Trophoblast cell (in vitro differentiated cells and primary cell): Measurements from ENCODE around the gene SMYD3.
A peak's percentile ranks its signal among the peaks of the same experiment; 100 is the strongest.

Experiments
- DNase-seq, 2 donors: peaks; one replicate each; pipeline ENCODE4 v3.0.0-alpha.2; 2016
- H2AFZ ChIP-seq: 2 replicates; pipeline ENCODE4 v1.6.1; 2013; ENCODE audit warnings: low read length, moderate library complexity, mild to moderate bottlenecking; ENCODE audit not compliant: insufficient read depth, poor library complexity
- H2AK5ac ChIP-seq: 2 replicates; pipeline ENCODE4 v1.6.1; 2013; ENCODE audit warnings: mild to moderate bottlenecking, low read length
- H2BK120ac ChIP-seq: 2 replicates; pipeline ENCODE4 v1.6.1; 2013; ENCODE audit warnings: low read length, mild to moderate bottlenecking, moderate library complexity; ENCODE audit not compliant: insufficient read depth, poor library complexity
- H2BK12ac ChIP-seq: 2 replicates; pipeline ENCODE4 v1.6.1; 2013; ENCODE audit warnings: mild to moderate bottlenecking, low read length, moderate library complexity
- H2BK5ac ChIP-seq: 2 replicates; pipeline ENCODE4 v1.6.1; 2013; ENCODE audit warnings: low read length, low read depth, moderate library complexity, mild to moderate bottlenecking; ENCODE audit not compliant: poor library complexity
- H3K14ac ChIP-seq: 2 replicates; pipeline ENCODE4 v1.6.1; 2013; ENCODE audit warnings: mild to moderate bottlenecking, low read length
- H3K18ac ChIP-seq: 2 replicates; pipeline ENCODE4 v1.6.1; 2013; ENCODE audit warnings: mild to moderate bottlenecking, low read length
- H3K23ac ChIP-seq: 2 replicates; pipeline ENCODE4 v1.6.1; 2013; ENCODE audit warnings: low read length
- H3K27ac ChIP-seq: 2 replicates; pipeline ENCODE4 v1.5.1; 2013; ENCODE audit warnings: low read depth, mild to moderate bottlenecking, inconsistent platforms, low read length, moderate library complexity
- H3K27me3 ChIP-seq: 2 replicates; pipeline ENCODE4 v1.6.1; 2013; ENCODE audit warnings: inconsistent platforms, mild to moderate bottlenecking, low read length, moderate library complexity; ENCODE audit not compliant: insufficient read depth
- H3K36me3 ChIP-seq, 2 experiments: 1 replicate in 1 of 2; 2 replicates in 1 of 2; pipeline ENCODE4 v1.6.1; 2013; ENCODE audit warnings: low read length in 2 of 2, mild to moderate bottlenecking in 2 of 2, moderate library complexity in 1 of 2; ENCODE audit not compliant: insufficient read depth in 2 of 2, control insufficient read depth in 1 of 2
- H3K4ac ChIP-seq: 2 replicates; pipeline ENCODE4 v1.6.1; 2013; ENCODE audit warnings: low read depth, mild to moderate bottlenecking, low read length, moderate library complexity
- H3K4me1 ChIP-seq, 2 experiments: 1 replicate in 1 of 2; 2 replicates in 1 of 2; pipeline ENCODE4 v1.6.1; 2013; ENCODE audit warnings: low read length in 2 of 2, mild to moderate bottlenecking in 2 of 2, moderate library complexity in 1 of 2; ENCODE audit not compliant: insufficient read depth in 2 of 2, control insufficient read depth in 1 of 2
- H3K4me2 ChIP-seq: 2 replicates; pipeline ENCODE4 v1.6.1; 2013; ENCODE audit warnings: inconsistent platforms, mild to moderate bottlenecking, low read length, moderate library complexity
- H3K4me3 ChIP-seq: 2 replicates; pipeline ENCODE4 v1.5.1; 2013; ENCODE audit warnings: mild to moderate bottlenecking, low read depth, low read length, inconsistent platforms
- H3K79me1 ChIP-seq: one replicate; pipeline ENCODE4 v1.6.1; 2013; ENCODE audit warnings: low read length
- H3K79me2 ChIP-seq: 2 replicates; pipeline ENCODE4 v1.6.1; 2013; ENCODE audit warnings: low read length, mild to moderate bottlenecking; ENCODE audit not compliant: control insufficient read depth, insufficient read depth, poor library complexity
- H3K9ac ChIP-seq: 2 replicates; pipeline ENCODE4 v1.6.1; 2013; ENCODE audit warnings: mild to moderate bottlenecking, low read length
- H3K9me3 ChIP-seq: 2 replicates; pipeline ENCODE4 v1.6.1; 2013; ENCODE audit warnings: low read depth, mild to moderate bottlenecking, control low read depth, inconsistent platforms, low read length; ENCODE audit not compliant: insufficient read depth
- H4K12ac ChIP-seq: 2 replicates; pipeline ENCODE4 v1.6.1; 2013; ENCODE audit warnings: low read depth, mild to moderate bottlenecking, low read length, moderate library complexity
- H4K8ac ChIP-seq: 2 replicates; pipeline ENCODE4 v1.6.1; 2013; ENCODE audit warnings: low read depth, mild to moderate bottlenecking, low read length, moderate library complexity
- H4K91ac ChIP-seq: one replicate; pipeline ENCODE4 v1.6.1; 2013; ENCODE audit warnings: low read depth, mild to moderate bottlenecking, low read length, moderate library complexity
- WGBS: extraction: QIAGEN DNeasy Blood & Tissue Kit; methylation state at CpG from one replicate; pipeline ENCODE4 v1.1.7; 2013; ENCODE audit warnings: missing lambda C conversion rate; ENCODE audit not compliant: insufficient read length, insufficient coverage; ENCODE audit errors: extremely low coverage; 5-methylcytosine and 5-hydroxymethylcytosine counted together

SMYD3 gene

GRCh38 chr1:246270236-246270635 is 236.8 kb downstream of the SMYD3 start:
- Histone ChIP-seq H2BK5ac (no peak overlapping the region), H2BK12ac (no peak overlapping the region), H4K12ac (no peak overlapping the region), H3K27ac (no peak overlapping the region), H3K4me3 (no peak overlapping the region), H3K79me1 (peaks cover 15% of the 10 kb centered on the region), H3K9ac (no peak overlapping the region), H2BK120ac (no peak overlapping the region), H3K4me2 (no peak overlapping the region), H2AFZ (no peak overlapping the region), H3K27me3 (no peaks in the 10 kb centered on the region), H3K9me3 (no peaks in the 10 kb centered on the region), H3K23ac (no peak overlapping the region), H3K14ac (no peak overlapping the region), H3K4ac (no peak overlapping the region), H3K4me1 (peaks cover 0 to 6% of the 10 kb centered on the region in 2 experiments), H3K79me2 (no peaks in the 10 kb centered on the region), H2AK5ac (no peak overlapping the region), H4K91ac (no peak overlapping the region), H4K8ac (no peak overlapping the region), H3K36me3 (peaks cover 0 to 4% of the 10 kb centered on the region in 2 experiments), H3K18ac (no peak overlapping the region)
- DNase-seq = no peak

GRCh38 chr1:246269466-246269865 is 237.6 kb downstream of the SMYD3 start:
- no CpG with 5 or more reads among the region's 7 CpGs for WGBS

GRCh38 chr1:246267896-246268295 is 239.2 kb downstream of the SMYD3 start:
- Histone ChIP-seq H3K9ac (no peak overlapping the region), H3K18ac (no peak overlapping the region), H2BK5ac (peak overlapping the region; percentile 76), H3K9me3 (no peaks in the 10 kb centered on the region), H4K12ac (no peak overlapping the region), H3K4ac (no peak overlapping the region), H2AK5ac (no peak overlapping the region), H3K4me3 (no peak overlapping the region), H3K27me3 (no peaks in the 10 kb centered on the region), H4K8ac (no peak overlapping the region), H3K36me3 (peaks cover 0 to 2% of the 10 kb centered on the region in 2 experiments), H3K79me1 (peaks cover 16% of the 10 kb centered on the region), H2BK12ac (no peak overlapping the region), H3K79me2 (no peaks in the 10 kb centered on the region), H2BK120ac (peak overlapping the region; percentile 52), H3K23ac (no peak overlapping the region), H3K14ac (no peak overlapping the region), H2AFZ (no peak overlapping the region), H3K4me1 (peaks cover 0 to 6% of the 10 kb centered on the region in 2 experiments), H4K91ac (peak overlapping the region; percentile 26), H3K4me2 (peak overlapping the region; percentile 44), H3K27ac (peak overlapping the region; percentile 99)
- WGBS = no CpG with 5 or more reads among the region's 5 CpGs
- DNase-seq = peak; percentile 50 to 74

More at GRCh38 chr1:246269466-246269865, 237.6 kb downstream of the SMYD3 start:
- no peaks in the 10 kb centered on the region for H3K27me3 ChIP-seq
- peaks cover 0 to 6% of the 10 kb centered on the region in 2 experiments for H3K4me1 ChIP-seq
- H4K91ac ChIP-seq = peak overlapping the region; percentile 74
- peak overlapping the region; percentile 25 for H3K18ac ChIP-seq
- H4K12ac ChIP-seq = peak overlapping the region; percentile 59
- peaks cover 17% of the 10 kb centered on the region for H3K79me1 ChIP-seq
- DNase-seq = peak; percentile 77 to 85
- H3K4ac ChIP-seq = peak overlapping the region; percentile 47
- H2BK120ac ChIP-seq = peak overlapping the region; percentile 87
- no peak overlapping the region for H3K9ac ChIP-seq
- no peaks in the 10 kb centered on the region for H3K79me2 ChIP-seq
- no peak overlapping the region for H3K4me2 ChIP-seq
- H3K4me3 ChIP-seq = no peak overlapping the region
- H3K14ac ChIP-seq = peak overlapping the region; percentile 67
- H3K9me3 ChIP-seq = no peaks in the 10 kb centered on the region
- no peak overlapping the region for H3K27ac ChIP-seq
- no peak overlapping the region for H3K23ac ChIP-seq
- peak overlapping the region; percentile 19 for H2BK5ac ChIP-seq
- peak overlapping the region; percentile 53 for H4K8ac ChIP-seq
- H3K36me3 ChIP-seq = peaks cover 0 to 4% of the 10 kb centered on the region in 2 experiments
- H2AK5ac ChIP-seq = peak overlapping the region; percentile 90
- no peak overlapping the region for H2AFZ ChIP-seq
- peak overlapping the region; percentile 72 for H2BK12ac ChIP-seq

GRCh38 chr1:246267426-246267825 is 239.7 kb downstream of the SMYD3 start:
- no peak overlapping the region for H4K91ac ChIP-seq
- no CpG with 5 or more reads among the region's 3 CpGs for WGBS
- H2BK12ac ChIP-seq = no peak overlapping the region
- H3K79me2 ChIP-seq = no peaks in the 10 kb centered on the region
- peaks cover 16% of the 10 kb centered on the region for H3K79me1 ChIP-seq
- H2BK120ac ChIP-seq = no peak overlapping the region
- no peak overlapping the region for H3K4me3 ChIP-seq
- H3K27me3 ChIP-seq = no peaks in the 10 kb centered on the region
- no peak overlapping the region for H3K4me2 ChIP-seq
- peaks cover 0 to 6% of the 10 kb centered on the region in 2 experiments for H3K4me1 ChIP-seq
- H3K27ac ChIP-seq = peak overlapping the region; percentile 99
- no peak overlapping the region for H2AFZ ChIP-seq
- no peak overlapping the region for H3K18ac ChIP-seq
- no peak overlapping the region for H4K8ac ChIP-seq
- peak overlapping the region; percentile 76 for H2BK5ac ChIP-seq
- H2AK5ac ChIP-seq = no peak overlapping the region
- no peak overlapping the region for H3K4ac ChIP-seq
- H3K9ac ChIP-seq = no peak overlapping the region
- H4K12ac ChIP-seq = no peak overlapping the region
- DNase-seq = peak; percentile 10 to 80
- no peak overlapping the region for H3K23ac ChIP-seq
- H3K9me3 ChIP-seq = no peaks in the 10 kb centered on the region
- H3K36me3 ChIP-seq = peaks cover 0 to 2% of the 10 kb centered on the region in 2 experiments
- no peak overlapping the region for H3K14ac ChIP-seq
